HepG2 (cell line): ENCODE measurements around the gene GCNT2. TPM values are rescaled to one million over a fixed set of nuclear protein-coding genes. Genes with fewer than 3 reads are reported as not detected.

Experiments used
- CBFB ChIP-seq: sonication (generic); formaldehyde crosslinking; IDR thresholded peaks from 2 replicates; pipeline ENCODE4 v1.4.0; 2020; ENCODE audit warnings: missing genetic modification reagents
- FOXA1 ChIP-seq, 2 experiments: fragments of 450-650 bp in 1 of 2; sonication (generic) in 1 of 2; formaldehyde crosslinking in 1 of 2; IDR thresholded peaks; 2 replicates each; pipeline versions ENCODE4 v1.4.0 to v1.6.1; 2016 to 2020; ENCODE audit warnings: missing genetic modification reagents in 1 of 2
- GATAD2A ChIP-seq: IDR thresholded peaks from 2 replicates; pipeline ENCODE4 v1.6.1; 2016
- HDAC2 ChIP-seq: sonication (generic); formaldehyde crosslinking; IDR thresholded peaks from 2 replicates; pipeline ENCODE4 v1.4.0; 2020; ENCODE audit warnings: missing genetic modification reagents
- KLF12 ChIP-seq: sonication (generic); formaldehyde crosslinking; IDR thresholded peaks from 2 replicates; pipeline ENCODE4 v1.4.0; 2020; ENCODE audit warnings: missing genetic modification reagents, borderline replicate concordance
- KMT2B ChIP-seq: IDR thresholded peaks from 2 replicates; pipeline ENCODE4 v1.6.1; 2016; ENCODE audit warnings: missing genetic modification reagents, missing compliant biosample characterization
- NCOR1 ChIP-seq: fragments of 200-600 bp; sonication (generic); IDR thresholded peaks from 2 replicates; pipeline ENCODE4 v1.7.0; 2017; ENCODE audit warnings: antibody characterized with exemption, low read length, borderline replicate concordance
- PCBP2 ChIP-seq: fragments of 200-400 bp; formaldehyde crosslinking; optimal IDR thresholded peaks from 2 replicates; pipeline ENCODE3; 2018; ENCODE audit warnings: low read length, low read depth; ENCODE audit not compliant: poor library complexity, severe bottlenecking
- POGZ ChIP-seq: sonication (generic); formaldehyde crosslinking; IDR thresholded peaks from 2 replicates; pipeline ENCODE4 v1.4.0; 2020; ENCODE audit warnings: mild to moderate bottlenecking, missing genetic modification reagents
- RCOR2 ChIP-seq: IDR thresholded peaks from 2 replicates; pipeline ENCODE4 v1.6.1; 2016; ENCODE audit warnings: missing biosample characterization, missing genetic modification reagents
- RXRA ChIP-seq: sonication (generic); formaldehyde crosslinking; IDR thresholded peaks from 2 replicates; pipeline ENCODE4 v1.5.1; 2020; ENCODE audit warnings: missing genetic modification reagents
- SALL1 ChIP-seq: sonication (generic); formaldehyde crosslinking; IDR thresholded peaks from 2 replicates; pipeline ENCODE4 v1.8.0; 2022; ENCODE audit warnings: mild to moderate bottlenecking, missing genetic modification reagents
- TBP ChIP-seq: sonication (generic); formaldehyde crosslinking; IDR thresholded peaks from 2 replicates; pipeline ENCODE4 v1.5.0; 2020; ENCODE audit warnings: missing genetic modification reagents
- TBX2 ChIP-seq: sonication (generic); formaldehyde crosslinking; IDR thresholded peaks from 2 replicates; pipeline ENCODE4 v1.5.0; 2020; ENCODE audit warnings: missing genetic modification reagents, mild to moderate bottlenecking, borderline replicate concordance
- TBX3 ChIP-seq: fragments of 450-650 bp; IDR thresholded peaks from 2 replicates; pipeline ENCODE4 v1.6.1; 2017; ENCODE audit warnings: antibody characterized with exemption, mild to moderate bottlenecking, inconsistent platforms, borderline replicate concordance
- TEAD2 ChIP-seq: sonication (generic); formaldehyde crosslinking; IDR thresholded peaks from 2 replicates; pipeline ENCODE4 v1.9.0; 2021; ENCODE audit warnings: missing genetic modification reagents
- ZFY ChIP-seq: sonication (generic); formaldehyde crosslinking; IDR thresholded peaks from 2 replicates; pipeline ENCODE4 v1.4.0; 2020; ENCODE audit warnings: missing genetic modification reagents
- ZMYM3 ChIP-seq: sonication (generic); formaldehyde crosslinking; IDR thresholded peaks from 2 replicates; pipeline ENCODE4 v1.5.1; 2020; ENCODE audit warnings: mild to moderate bottlenecking, missing genetic modification reagents
- ZNF121 ChIP-seq: sonication (generic); formaldehyde crosslinking; IDR thresholded peaks from 2 replicates; pipeline ENCODE4 v1.5.0; 2020; ENCODE audit warnings: mild to moderate bottlenecking, missing genetic modification reagents
- ZNF3 ChIP-seq: IDR thresholded peaks from 2 replicates; pipeline ENCODE4 v1.7.0; 2017; ENCODE audit warnings: inconsistent platforms
- ZNF503 ChIP-seq: sonication (generic); formaldehyde crosslinking; IDR thresholded peaks from 2 replicates; pipeline ENCODE4 v1.4.0; 2020; ENCODE audit warnings: missing genetic modification reagents
- ZNF556 ChIP-seq: sonication (generic); formaldehyde crosslinking; IDR thresholded peaks from 2 replicates; pipeline ENCODE4 v1.4.0; 2020; ENCODE audit warnings: mild to moderate bottlenecking, missing genetic modification reagents, borderline replicate concordance
- ZNF674 ChIP-seq: sonication (generic); formaldehyde crosslinking; IDR thresholded peaks from 2 replicates; pipeline ENCODE4 v1.5.0; 2020; ENCODE audit warnings: low read depth, mild to moderate bottlenecking, missing genetic modification reagents
- ZNF678 ChIP-seq: sonication (generic); formaldehyde crosslinking; IDR thresholded peaks from 2 replicates; pipeline ENCODE4 v1.4.0; 2020; ENCODE audit warnings: mild to moderate bottlenecking, missing genetic modification reagents
- ZSCAN20 ChIP-seq: sonication (generic); formaldehyde crosslinking; IDR thresholded peaks from 2 replicates; pipeline ENCODE4 v1.4.0; 2020; ENCODE audit warnings: missing genetic modification reagents, mild to moderate bottlenecking, borderline replicate concordance
- polyA plus RNA-seq, 8 experiments: library from polyadenylated mRNA; depleted of rRNA in 3 of 8; stranded (reverse) in 7 of 8; unstranded in 1 of 8; fragments of >200 nt; fragmentation: Illumina TruSeq in 4 of 8; extraction: Trizol in 4 of 8; gene quantifications; 2 replicates each; pipeline versions ENCODE4 v1.2.1 to v1.2.3, GENCODE V29; 2011 to 2016; ENCODE audit warnings: low read depth in 4 of 8, missing spikeins in 1 of 8, mixed read lengths in 1 of 8; ENCODE audit not compliant: insufficient read depth in 1 of 8
- total RNA-seq, 5 experiments: library from RNA; depleted of rRNA; stranded (reverse); fragments of >200 nt; fragmentation: Illumina TruSeq; extraction: Trizol; gene quantifications; 2 replicates each; pipeline ENCODE4 v1.2.3, GENCODE V29; 2016; ENCODE audit warnings: low read depth in 1 of 5
- TF ChIP-seq, protein P1 (sequence below): IDR thresholded peaks from 2 replicates; pipeline ENCODE4 v1.6.1; 2016; ENCODE audit warnings: mild to moderate bottlenecking

GCNT2 gene
- total and polyA plus RNA-seq, 2 of the 13 experiments (the other 11 are each of a cell fraction or from before 2014, with no cell fraction given): 11.8 to 31.9 TPM

- TF ChIP-seq ZNF3 (CRISPR knock-in tag): no peak
- peak; percentile 55 for TF ChIP-seq SALL1 (CRISPR knock-in tag)
- TF ChIP-seq, protein P1, sequence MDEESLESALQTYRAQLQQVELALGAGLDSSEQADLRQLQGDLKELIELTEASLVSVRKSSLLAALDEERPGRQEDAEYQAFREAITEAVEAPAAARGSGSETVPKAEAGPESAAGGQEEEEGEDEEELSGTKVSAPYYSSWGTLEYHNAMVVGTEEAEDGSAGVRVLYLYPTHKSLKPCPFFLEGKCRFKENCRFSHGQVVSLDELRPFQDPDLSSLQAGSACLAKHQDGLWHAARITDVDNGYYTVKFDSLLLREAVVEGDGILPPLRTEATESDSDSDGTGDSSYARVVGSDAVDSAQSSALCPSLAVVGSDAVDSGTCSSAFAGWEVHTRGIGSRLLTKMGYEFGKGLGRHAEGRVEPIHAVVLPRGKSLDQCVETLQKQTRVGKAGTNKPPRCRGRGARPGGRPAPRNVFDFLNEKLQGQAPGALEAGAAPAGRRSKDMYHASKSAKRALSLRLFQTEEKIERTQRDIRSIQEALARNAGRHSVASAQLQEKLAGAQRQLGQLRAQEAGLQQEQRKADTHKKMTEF (CRISPR knock-in tag): peak; percentile 23; the same call in 1 of the 2 replicates
- peak; percentile 42; the same call in 1 of the 2 replicates for TF ChIP-seq ZFY (CRISPR knock-in tag)
- 0 out of 2 replicates have a peak, but pooled peaks have one; percentile 16 for TF ChIP-seq ZNF503 (CRISPR knock-in tag)
- TF ChIP-seq CBFB: peak; percentile 37; the same call in 1 of the 2 replicates
- TF ChIP-seq PCBP2: no peak
- TF ChIP-seq GATAD2A (CRISPR knock-in tag): peak; percentile 55; the same call in 1 of the 2 replicates
- TF ChIP-seq ZNF556 (CRISPR knock-in tag): 0 out of 2 replicates have a peak, but pooled peaks have one; percentile 24
- peak; percentile 32; the same call in 1 of the 2 replicates for TF ChIP-seq NCOR1
- no peak for TF ChIP-seq TBP (CRISPR knock-in tag)
- no peak for TF ChIP-seq ZNF674 (CRISPR knock-in tag)
- peak; percentile 65 for TF ChIP-seq ZMYM3 (CRISPR knock-in tag)
- peak; percentile 9; the same call in 1 of the 2 replicates for TF ChIP-seq ZNF121 (CRISPR knock-in tag)
- TF ChIP-seq TBX2 (CRISPR knock-in tag): peak; percentile 34; the same call in 1 of the 2 replicates
- peak; percentile 25; the same call in 1 of the 2 replicates for TF ChIP-seq RXRA (CRISPR knock-in tag)
- no peak for TF ChIP-seq ZNF678 (CRISPR knock-in tag)
- no peak for TF ChIP-seq POGZ (CRISPR knock-in tag)
- no peak for TF ChIP-seq TEAD2 (CRISPR knock-in tag)
- peak; percentile 72 for TF ChIP-seq HDAC2
- no peak for TF ChIP-seq KLF12 (CRISPR knock-in tag)
- TF ChIP-seq ZSCAN20 (CRISPR knock-in tag): no peak
- peak; percentile 27; the same call in 1 of the 2 replicates for TF ChIP-seq KMT2B
- TF ChIP-seq TBX3: no peak
- no peak for TF ChIP-seq FOXA1 (IDR thresholded peaks at IDR 0.05)
- TF ChIP-seq FOXA1 (CRISPR knock-in tag; IDR thresholded peaks at IDR 0.05): peak; percentile 63
- TF ChIP-seq RCOR2 (CRISPR knock-in tag): peak; percentile 43; the same call in 1 of the 2 replicates
Measured at GRCh38 chr6:10521104-10521808, at the start of gene GCNT2 (continued).
